NCI-H1694 treated with DMSO at 0.1 percent for 48 hours (cell line): ENCODE measurements around the gene ARMH1.

Source experiments
- DNase-seq: peaks from one replicate; lab custom pipeline; 2025; lab: John Stamatoyannopoulos, UW

ARMH1 gene

GRCh38 chr1:44670751-44671640 lies 3.5 kb upstream of the ARMH1 start:
- DNase-seq = no peak

DNA sequence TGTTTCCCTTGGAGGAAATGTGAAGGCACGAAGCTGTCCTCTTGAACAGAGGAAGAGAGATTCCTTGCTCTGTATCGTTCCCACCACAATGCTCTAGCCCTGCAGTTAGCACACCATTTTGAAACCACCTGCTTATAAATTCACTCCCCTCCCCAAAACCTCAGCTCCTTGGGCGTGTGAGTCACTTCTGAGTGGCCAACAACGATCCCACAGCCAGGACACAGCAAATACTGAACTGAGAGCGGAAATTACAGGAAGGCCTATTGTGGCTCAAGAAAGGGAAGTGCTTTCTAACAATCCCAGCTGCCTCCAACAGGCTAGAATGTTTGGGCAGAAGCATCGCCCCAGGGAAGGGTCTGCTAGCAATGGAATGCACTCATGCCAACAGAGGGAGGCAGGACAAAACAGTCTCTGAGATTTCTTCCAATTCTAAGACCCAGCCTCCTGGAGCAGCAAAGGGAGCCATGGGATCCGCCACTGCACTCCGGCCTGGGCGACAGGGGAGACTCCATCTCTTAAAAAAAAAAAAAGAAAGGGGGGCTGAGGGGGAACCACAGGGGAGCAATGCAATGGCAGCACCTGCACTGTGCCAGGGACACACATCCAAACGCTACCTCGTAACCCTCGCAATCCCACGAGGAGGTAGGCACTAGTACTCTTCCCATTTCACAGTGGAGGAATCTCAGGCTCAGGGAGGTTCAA lies 2.1 kb upstream of the ARMH1 start:
- DNase-seq = no peak

DNA sequence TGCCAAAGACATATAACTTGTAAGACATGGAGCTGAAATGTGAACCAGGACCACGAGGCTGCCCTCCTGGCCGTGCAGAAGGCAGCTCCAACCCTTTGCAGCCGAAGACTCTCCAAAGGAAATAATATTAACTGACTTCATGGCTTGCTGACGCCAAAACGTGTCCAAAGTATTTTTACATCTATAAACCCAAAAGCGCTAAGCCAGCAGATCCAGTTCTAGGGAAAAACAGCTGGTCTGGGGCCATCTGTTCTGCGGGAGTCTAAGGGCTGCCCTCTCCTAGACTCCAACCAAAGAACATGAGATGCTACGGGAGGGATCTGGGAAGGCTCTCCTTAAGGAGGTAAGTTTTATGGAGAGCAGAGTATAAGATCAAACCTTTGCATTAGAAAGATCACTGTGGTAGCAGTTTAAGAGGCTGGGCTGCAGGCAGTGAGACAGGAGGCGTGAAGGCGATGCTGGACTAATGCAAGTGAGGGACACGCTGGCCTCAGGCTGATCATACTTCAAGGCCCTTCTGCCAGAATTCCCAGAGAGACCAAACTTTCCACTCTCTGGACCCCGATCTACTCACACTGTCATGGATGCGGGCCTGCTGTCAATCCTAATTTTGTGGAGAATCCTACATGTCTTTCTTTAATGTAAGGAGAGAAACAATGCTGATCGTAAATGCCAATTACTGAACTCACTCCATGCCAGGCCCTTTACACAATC lies 1.4 kb upstream of the ARMH1 start:
- no peak for DNase-seq

- DNase-seq = no peak
Measured at GRCh38 chr1:44673675-44674112, 820 bp upstream of the ARMH1 start.

- no peak for DNase-seq
Measured at GRCh38 chr1:44675186-44675585, 672 bp downstream of the ARMH1 start.

GRCh38 chr1:44676484-44677200 lies 2.1 kb downstream of the ARMH1 start:
- DNase-seq = no peak

DNA sequence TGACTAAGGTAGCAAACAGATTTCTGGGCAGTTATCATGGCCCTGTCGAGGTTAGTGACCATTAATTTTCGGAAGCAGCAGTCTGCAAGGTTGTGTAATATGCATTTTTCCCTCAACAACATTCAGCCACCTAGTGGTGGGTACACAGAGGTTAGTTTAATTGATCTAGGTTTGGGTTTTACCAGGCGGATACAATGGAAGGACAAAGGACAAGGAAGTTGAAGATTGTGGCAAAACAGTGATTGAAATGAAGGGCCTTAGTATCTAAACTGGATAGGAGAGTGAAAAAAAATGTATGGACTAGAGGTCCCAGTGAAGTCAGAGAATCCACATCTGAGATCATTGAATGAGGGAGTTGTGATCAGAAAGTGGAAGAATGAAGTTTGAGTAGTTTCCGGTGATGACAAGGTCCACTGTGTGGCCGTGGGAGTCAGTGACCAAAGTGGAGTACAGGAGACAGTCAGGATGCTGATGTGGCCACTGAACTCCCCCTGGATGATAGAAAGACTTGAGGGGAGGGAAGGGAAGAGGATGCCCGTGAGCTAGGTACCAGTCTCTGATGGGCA lies 2.8 kb downstream of the ARMH1 start:
- peak; percentile 30 for DNase-seq

- DNase-seq = no peak
Measured at GRCh38 chr1:44678120-44678519, 3.6 kb downstream of the ARMH1 start.

DNA sequence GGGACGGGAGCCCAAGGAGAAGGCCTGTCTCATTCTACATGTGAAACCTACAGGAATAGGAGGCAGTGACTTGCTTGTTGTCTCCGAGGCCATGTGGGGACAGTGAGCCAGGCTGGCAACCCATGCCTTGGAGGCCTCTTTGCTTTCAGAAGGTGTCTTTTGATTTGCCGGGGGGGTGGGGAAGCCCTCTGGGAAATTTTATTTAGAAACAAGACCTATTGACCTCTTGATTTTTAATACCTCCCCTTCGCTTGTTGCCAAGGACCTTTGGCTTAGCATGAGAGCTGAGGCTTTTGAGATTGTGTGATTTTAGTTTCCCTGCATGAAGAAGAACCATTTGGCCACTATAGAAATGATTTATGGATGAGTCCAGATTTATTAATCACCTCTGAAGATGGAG lies 4.1 kb downstream of the ARMH1 start:
- DNase-seq = no peak

- DNase-seq = no peak
Measured at GRCh38 chr1:44679468-44679867, 5.0 kb downstream of the ARMH1 start.

- no peak for DNase-seq
Measured at GRCh38 chr1:44681905-44682882, 7.7 kb downstream of the ARMH1 start.

GRCh38 chr1:44682883-44683265 lies 8.4 kb downstream of the ARMH1 start:
- DNase-seq = no peak

- no peak for DNase-seq
Measured at GRCh38 chr1:44684525-44684924, 10.0 kb downstream of the ARMH1 start.

DNA sequence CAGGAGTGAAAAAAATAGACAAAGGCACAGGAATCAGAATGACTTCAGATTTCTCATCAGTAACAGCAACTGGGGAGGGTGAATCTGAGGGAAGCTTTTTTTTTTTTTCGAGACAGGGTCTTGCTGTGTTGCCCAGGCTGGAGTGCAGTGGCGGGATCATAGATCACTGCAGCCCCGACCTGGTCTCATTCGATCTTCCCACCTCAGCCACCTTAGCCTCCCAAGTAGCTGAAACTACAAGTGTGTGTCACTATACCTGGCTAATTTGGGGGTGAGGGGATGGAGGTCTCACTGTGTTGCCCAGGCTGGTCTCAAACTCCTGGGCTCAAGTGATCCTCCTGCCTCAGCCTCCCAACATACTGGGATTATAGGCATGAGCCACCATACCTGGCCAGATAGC lies 10.7 kb downstream of the ARMH1 start:
- no peak for DNase-seq

- DNase-seq = no peak
Measured at GRCh38 chr1:44685881-44686280, 11.4 kb downstream of the ARMH1 start.

DNA sequence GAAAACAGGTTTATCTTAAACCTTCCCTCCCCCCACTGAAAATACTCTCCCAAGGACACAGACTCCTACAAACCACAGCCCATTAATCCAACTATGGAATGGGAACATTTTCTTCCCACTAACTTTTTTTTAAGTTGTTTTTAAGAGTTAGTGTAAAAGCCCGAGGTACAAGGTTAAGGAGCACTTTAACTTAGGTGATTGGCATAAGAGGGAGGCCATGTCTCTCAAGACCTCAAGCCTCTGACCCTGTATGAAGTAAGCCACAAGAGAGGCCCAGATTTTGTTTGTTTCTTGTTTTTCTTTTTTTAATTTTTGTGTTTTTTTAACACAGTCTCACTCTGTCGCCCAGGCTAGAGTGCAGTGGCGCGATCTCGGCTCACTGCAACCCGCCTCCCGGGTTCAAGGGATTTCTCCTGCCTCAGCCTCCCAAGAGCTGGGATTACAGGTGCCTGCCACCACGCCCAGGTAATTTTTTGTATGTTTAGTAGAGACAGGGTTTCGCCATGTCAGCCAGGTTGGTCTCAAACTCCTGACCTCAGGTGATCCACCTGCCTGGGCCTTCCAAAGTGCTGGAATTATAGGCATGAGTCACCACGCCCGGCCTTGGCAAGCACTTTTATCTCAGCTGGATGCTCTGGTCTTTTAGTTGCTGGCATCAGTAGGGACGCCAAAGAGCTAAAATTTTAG lies 14.4 kb downstream of the ARMH1 start:
- DNase-seq = no peak

DNA sequence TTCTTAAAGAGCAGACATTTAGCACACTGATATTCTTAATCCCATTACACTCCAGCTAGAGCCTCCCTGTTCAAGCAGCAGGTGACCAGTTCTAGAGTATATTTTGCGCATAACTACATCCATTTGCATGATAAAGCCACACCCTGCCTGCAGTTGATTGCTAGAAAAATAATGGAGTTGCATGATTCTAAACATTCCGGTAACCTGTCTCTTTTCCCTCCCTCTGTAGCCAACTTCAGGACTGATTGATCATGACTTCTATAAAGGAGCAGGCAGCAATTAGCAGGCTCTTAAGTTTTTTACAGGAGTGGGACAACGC lies 14.9 kb downstream of the ARMH1 start:
- no peak for DNase-seq

- DNase-seq = no peak
Measured at GRCh38 chr1:44693159-44693558, 18.6 kb downstream of the ARMH1 start.

- DNase-seq = no peak
Measured at GRCh38 chr1:44693900-44694299, 19.4 kb downstream of the ARMH1 start.

DNA sequence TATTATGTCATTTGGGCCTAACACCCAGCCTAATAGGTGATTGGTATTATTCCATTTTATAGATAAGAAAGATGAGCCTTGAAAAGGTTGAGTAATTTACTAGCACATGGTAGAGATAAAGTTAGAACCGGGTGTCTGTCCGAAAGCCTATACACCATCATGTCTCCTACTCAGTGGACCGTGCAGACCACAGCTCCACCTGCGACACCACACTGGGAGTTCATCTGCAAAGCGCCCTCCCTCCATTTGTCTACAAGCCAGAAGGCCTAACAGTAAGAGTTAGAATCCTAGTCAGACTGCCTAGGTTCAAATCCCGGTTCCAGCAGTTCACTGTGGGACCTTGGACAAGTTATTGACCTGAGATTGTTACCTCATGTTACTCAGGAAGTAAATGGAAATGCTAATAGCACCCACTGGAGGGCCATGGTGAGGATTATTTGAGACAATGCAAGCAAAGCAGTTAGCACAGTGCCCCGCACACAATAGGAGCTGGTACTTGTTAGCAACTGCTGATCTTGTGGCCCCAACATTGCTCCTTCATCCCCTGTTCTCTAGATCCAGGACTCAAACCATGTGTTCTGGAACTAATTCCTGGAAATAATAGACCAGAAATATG lies 20.5 kb downstream of the ARMH1 start:
- DNase-seq = no peak
